Anterior cingulate cortex (tissue), 58 donors: ENCODE data around the gene COA8.

ENCODE experiments used
- DNase-seq, 58 donors: peaks; one replicate each; lab custom pipeline; 2025; lab: John Stamatoyannopoulos, UW

Gene COA8

GRCh38 chr14:103630364-103631108 lies 67.8 kb downstream of the COA8 start:
- no peak for DNase-seq

- no peak for DNase-seq
These were observed 70.6 kb downstream of the COA8 start for GRCh38 chr14:103633391-103633790.

GRCh38 chr14:103634156-103634555 lies 71.4 kb downstream of the COA8 start:
- DNase-seq = no peak

- no peak for DNase-seq
These were observed 75.8 kb downstream of the COA8 start for GRCh38 chr14:103638594-103638993.
